Natural killer cell (primary cell): ENCODE data around the gene NCOR1. TPM values are rescaled to one million over a fixed set of nuclear protein-coding genes. Genes with fewer than 3 reads are reported as not detected.

Source experiments
- ATAC-seq, 3 donors: fragments of 150-1000 bp in 2 of 3; fragments of 200-7000 bp in 1 of 3; cut with Tn5 transposase; 1 replicate in 1 of 3; 2 replicates in 2 of 3; pipeline ENCODE4 v1.10.0; 2021; ENCODE audit warnings: mild to moderate bottlenecking in 2 of 3, moderate library complexity in 2 of 3
- DNase-seq, 2 donors: peaks; one replicate each; pipeline versions ENCODE4 v3.0.0 to v3.0.0-alpha.2; 2013 to 2021; ENCODE audit warnings: mixed read lengths in 1 of 2
- H3K27ac ChIP-seq: one replicate; pipeline ENCODE4 v1.5.1; 2013; ENCODE audit warnings: mild to moderate bottlenecking, low read length
- H3K27me3 ChIP-seq: one replicate; pipeline ENCODE4 v1.6.1; 2013; ENCODE audit warnings: low read length; ENCODE audit not compliant: control insufficient read depth, insufficient read depth
- H3K36me3 ChIP-seq: one replicate; pipeline ENCODE4 v1.6.1; 2013; ENCODE audit warnings: low read length; ENCODE audit not compliant: control insufficient read depth, insufficient read depth
- H3K4me1 ChIP-seq: one replicate; pipeline ENCODE4 v1.6.1; 2013; ENCODE audit warnings: low read length; ENCODE audit not compliant: control insufficient read depth, insufficient read depth
- H3K4me3 ChIP-seq: one replicate; pipeline ENCODE4 v1.5.1; 2013; ENCODE audit warnings: low read length
- H3K9me3 ChIP-seq: one replicate; pipeline ENCODE4 v1.6.1; 2013; ENCODE audit warnings: low read length; ENCODE audit not compliant: control insufficient read depth, insufficient read depth
- H3K27ac Mint-ChIP-seq, 2 donors: one replicate each; pipeline ENCODE4 v1.8.0; 2022; ENCODE audit warnings: mild to moderate bottlenecking in 2 of 2, mixed read lengths in 2 of 2, moderate library complexity in 1 of 2
- H3K27me3 Mint-ChIP-seq, 2 donors: one replicate each; pipeline ENCODE4 v1.8.0; 2022; ENCODE audit warnings: low read depth in 2 of 2, mixed read lengths in 2 of 2
- H3K36me3 Mint-ChIP-seq: one replicate; pipeline ENCODE4 v1.8.0; 2022; ENCODE audit warnings: mixed read lengths
- H3K4me1 Mint-ChIP-seq, 2 donors: one replicate each; pipeline ENCODE4 v1.8.0; 2022; ENCODE audit warnings: mixed read lengths in 2 of 2
- H3K4me3 Mint-ChIP-seq: one replicate; pipeline ENCODE4 v1.8.0; 2022; ENCODE audit warnings: mild to moderate bottlenecking, moderate library complexity, mixed read lengths
- H3K9me3 Mint-ChIP-seq, 2 donors: one replicate each; pipeline ENCODE4 v1.8.0; 2022; ENCODE audit warnings: mixed read lengths in 2 of 2
- CTCF ChIP-seq: fragments of 200-600 bp; IDR thresholded peaks from one replicate; pipeline ENCODE4 v1.8.0; 2022; ENCODE audit warnings: antibody characterized with exemption
- WGBS: methylation state at CpG from one replicate; pipeline ENCODE4 v1.1.7; 2013; ENCODE audit warnings: missing lambda C conversion rate; ENCODE audit not compliant: insufficient coverage; 5-methylcytosine and 5-hydroxymethylcytosine counted together
- intact Hi-C: fragments of 100-400 bp; cut with micrococcal nuclease; formaldehyde crosslinking; loops from one replicate; pipeline ENCODE4 v1.14.2; 2022
- total RNA-seq, 4 donors: library from RNA; stranded (reverse); fragments of 120-200 nt in 1 of 4; gene quantifications; one replicate each; pipeline versions ENCODE4 v1.2.3 to v1.2.4, GENCODE V29; 2013 to 2022

NCOR1 gene
- total RNA-seq, 3 donors from 2014 or later (not counting 1 experiment from before 2014, with no cell fraction given): 195 to 238 (median 238) TPM

- DNase-seq (no peak), ATAC-seq (no peak)
- no peak overlapping the region for H3K4me3 ChIP-seq
- no peaks in the 10 kb centered on the region for H3K27me3 ChIP-seq
- H3K27ac Mint-ChIP-seq: peak overlapping the region in 1 of 2 donors; percentile 44
- peaks cover 0 to 16% of the 10 kb centered on the region in 2 donors for H3K4me1 Mint-ChIP-seq
- no peaks in the 10 kb centered on the region for H3K4me1 ChIP-seq
- H3K36me3 ChIP-seq: peaks cover 54% of the 10 kb centered on the region
- no peaks in the 10 kb centered on the region for H3K9me3 Mint-ChIP-seq
- no peaks in the 10 kb centered on the region for H3K27me3 Mint-ChIP-seq
- H3K36me3 Mint-ChIP-seq: peaks cover 16% of the 10 kb centered on the region
- H3K27ac ChIP-seq: no peak overlapping the region
- WGBS: 99% methylated on average over 7 of the region's 8 CpGs
- H3K4me3 Mint-ChIP-seq: no peak overlapping the region
- intact Hi-C loops: no loop called here
- H3K9me3 ChIP-seq: no peaks in the 10 kb centered on the region
- no peak for TF ChIP-seq CTCF
Measured at GRCh38 chr17:16100737-16101400, 114.5 kb downstream of the NCOR1 start.

- Mint-ChIP-seq H3K27ac (no peak overlapping the region), H3K27me3 (no peaks in the 10 kb centered on the region), H3K36me3 (peaks cover 11% of the 10 kb centered on the region), H3K4me3 (no peak overlapping the region), H3K9me3 (no peaks in the 10 kb centered on the region), H3K4me1 (peaks cover 0 to 9% of the 10 kb centered on the region in 2 donors)
- Histone ChIP-seq H3K27me3 (no peaks in the 10 kb centered on the region), H3K27ac (no peak overlapping the region), H3K36me3 (peaks cover 33% of the 10 kb centered on the region), H3K4me1 (no peaks in the 10 kb centered on the region), H3K4me3 (no peak overlapping the region), H3K9me3 (no peaks in the 10 kb centered on the region)
- no peak for ATAC-seq
- no peak for DNase-seq
- 90% methylated on average over 1 of the region's 4 CpGs for WGBS
- intact Hi-C loops: no loop called here
- TF ChIP-seq CTCF: no peak
Measured at GRCh38 chr17:16091773-16092172, 123.6 kb downstream of the NCOR1 start.

GRCh38 chr17:16086957-16087356 lies 128.4 kb downstream of the NCOR1 start:
- DNase-seq (no peak), ATAC-seq (no peak)
- WGBS: 79% methylated on average over 10 of the region's 10 CpGs
- no peak overlapping the region for H3K4me3 ChIP-seq
- peaks cover 40% of the 10 kb centered on the region for H3K36me3 ChIP-seq
- Mint-ChIP-seq H3K4me1 (peaks cover 7 to 15% of the 10 kb centered on the region in 2 donors), H3K36me3 (peaks cover 14% of the 10 kb centered on the region), H3K9me3 (no peaks in the 10 kb centered on the region), H3K27ac (peak overlapping the region in 1 of 2 donors; percentile 1), H3K4me3 (no peak overlapping the region), H3K27me3 (no peaks in the 10 kb centered on the region)
- no peaks in the 10 kb centered on the region for H3K4me1 ChIP-seq
- intact Hi-C loops: no loop called here
- no peak overlapping the region for H3K27ac ChIP-seq
- H3K9me3 ChIP-seq: no peaks in the 10 kb centered on the region
- TF ChIP-seq CTCF: no peak
- H3K27me3 ChIP-seq: no peaks in the 10 kb centered on the region
